GM12878 (cell line): ENCODE data around the gene UBTFL1. TPM values are rescaled to one million over a fixed set of nuclear protein-coding genes. Genes with fewer than 3 reads are reported as not detected.
"Not testable (repeated sequence)": the region's sequence is repeated elsewhere in the genome, so short reads cannot be mapped to it uniquely, and the experiment has no call there.

Experiments
- ATAC-seq: fragments of 200-7000 bp; cut with Tn5 transposase; 3 replicates; pipeline ENCODE4 v1.9.1; 2020; ENCODE audit warnings: mild to moderate bottlenecking, moderate library complexity
- Bru-seq: library from RNA; stranded (reverse); fragments of 400-500 nt; gene quantifications from one replicate; lab custom pipeline; 2021; lab: Mats Ljungman, UMichigan
- BruChase-seq, 2 experiments: library from RNA; stranded (reverse); fragments of 400-500 nt; gene quantifications; one replicate each; lab custom pipeline; 2021; lab: Mats Ljungman, UMichigan
- BruUV-seq: library from RNA; stranded (reverse); fragments of 400-500 nt; replicated peaks from 2 replicates; lab custom pipeline; 2021; lab: Mats Ljungman, UMichigan
- CTCF ChIA-PET: fragments of 300-600 bp; sonication (Branson Sonifier 250); formaldehyde crosslinking; extraction: SDS; loops from one replicate; lab custom pipeline; 2021; ENCODE audit warnings: inconsistent platforms; lab: Yijun Ruan, JAX
- POLR2A ChIA-PET: fragments of 350-600 bp; formaldehyde crosslinking; extraction: SDS; loops from one replicate; lab custom pipeline; 2021; ENCODE audit warnings: inconsistent platforms; lab: Charles Lee
- RAD21 ChIA-PET: fragments of 300-600 bp; sonication (Branson Sonifier 250); formaldehyde crosslinking; loops from one replicate; lab custom pipeline; 2023; ENCODE audit warnings: antibody characterized with exemption; ENCODE audit not compliant: unreplicated experiment; lab: Charles Lee
- SMC1A ChIA-PET: fragments of 300-600 bp; sonication (Branson Sonifier 250); formaldehyde crosslinking; loops from one replicate; lab custom pipeline; 2023; ENCODE audit not compliant: unreplicated experiment, uncharacterized antibody; lab: Charles Lee
- DNase-seq: peaks from one replicate; pipeline ENCODE4 v3.0.0-alpha.2; 2011; ENCODE audit warnings: low read depth, low spot score
- FAIRE-seq: peaks from 3 replicates; lab custom pipeline; 2011; peaks lifted over from hg19 to GRCh38; lab: Jason Lieb, UNC
- H2AFZ ChIP-seq: 2 replicates; pipeline ENCODE4 v1.6.0; 2011; ENCODE audit warnings: low read depth, low read length, control low read depth; ENCODE audit not compliant: control insufficient read depth
- H3K27ac ChIP-seq: 2 replicates; pipeline ENCODE4 v1.5.1; 2011; ENCODE audit warnings: control low read depth; ENCODE audit not compliant: control insufficient read depth, insufficient read depth
- H3K27me3 ChIP-seq, 2 experiments: replicated peaks in 1 of 2; 2 replicates each; pipeline versions ENCODE4 v1.6.0 to v1.6.1; 2011; ENCODE audit warnings: low read length in 1 of 2; ENCODE audit not compliant: control insufficient read depth in 2 of 2, insufficient read depth in 2 of 2
- H3K36me3 ChIP-seq, 2 experiments: 2 replicates each; pipeline ENCODE4 v1.5.1; 2011; ENCODE audit warnings: low read length in 1 of 2; ENCODE audit not compliant: control insufficient read depth in 2 of 2, insufficient read depth in 2 of 2
- H3K4me1 ChIP-seq: 2 replicates; pipeline ENCODE4 v1.6.1; 2011; ENCODE audit warnings: mild to moderate bottlenecking, low read length, moderate library complexity, mixed read lengths; ENCODE audit not compliant: control insufficient read depth, insufficient read depth
- H3K4me2 ChIP-seq: 2 replicates; pipeline ENCODE4 v1.6.0; 2011; ENCODE audit warnings: control low read depth; ENCODE audit not compliant: control insufficient read depth, insufficient read depth
- H3K4me3 ChIP-seq: fragments of 200-600 bp; sonication (generic); 2 replicates; pipeline ENCODE4 v1.5.1; 2016
- H3K79me2 ChIP-seq: 2 replicates; pipeline ENCODE4 v1.6.0; 2011; ENCODE audit warnings: low read length; ENCODE audit not compliant: control insufficient read depth, insufficient read depth
- H3K9ac ChIP-seq: 2 replicates; pipeline ENCODE4 v1.8.0; 2011; ENCODE audit warnings: low read length, control low read depth, mixed read lengths; ENCODE audit not compliant: control insufficient read depth, insufficient read depth
- H3K9me3 ChIP-seq: replicated peaks from 3 replicates; pipeline ENCODE4 v1.5.1; 2011; ENCODE audit warnings: mild to moderate bottlenecking, low read length; ENCODE audit not compliant: control insufficient read depth, insufficient read depth
- H4K20me1 ChIP-seq: 2 replicates; pipeline ENCODE4 v1.6.0; 2011; ENCODE audit not compliant: control insufficient read depth, insufficient read depth
- WGBS: methylation state at CpG from one replicate; pipeline ENCODE4 v1.1.6; 2016; ENCODE audit warnings: low lambda C conversion rate; ENCODE audit not compliant: insufficient replicate concordance, insufficient coverage; ENCODE audit errors: missing lambda C conversion rate; 5-methylcytosine and 5-hydroxymethylcytosine counted together
- in situ Hi-C: fragments of 300-500 bp; cut with MboI; formaldehyde crosslinking; loops from 9 replicates; pipeline ENCODE4 v1.14.3; 2018; ENCODE audit warnings: mixed read lengths
- intact Hi-C: fragments of 100-400 bp; cut with micrococcal nuclease; formaldehyde crosslinking; loops from one replicate; pipeline ENCODE4 v1.14.2; 2022; ENCODE audit not compliant: unreplicated experiment
- long read RNA-seq, 2 experiments: library from polyadenylated mRNA; unstranded; transcript quantifications; one replicate each; pipeline ENCODE4 v2.0.0, GENCODE V29; 2019 to 2020
- polyA minus RNA-seq, 3 experiments: library from RNA; depleted of rRNA, polyadenylated mRNA; stranded (reverse); fragments of >200 nt; gene quantifications; 2 replicates each; pipeline ENCODE4 v1.2.3, GENCODE V29; 2011
- polyA plus RNA-seq, 11 experiments: library from polyadenylated mRNA; depleted of rRNA in 4 of 11; unstranded in 6 of 11; stranded (reverse) in 5 of 11; fragments of >200 nt; fragmentation: Nextera tagmentation in 4 of 11; fragmentation: Illumina TruSeq in 1 of 11; extraction: Ambion mirVana in 4 of 11; extraction: Trizol in 1 of 11; gene quantifications; 1 replicate in 1 of 11; 2 replicates in 10 of 11; pipeline versions ENCODE4 v1.2.1 to v1.2.3, GENCODE V29; 2011 to 2016; ENCODE audit warnings: inconsistent platforms in 2 of 11, missing spikeins in 2 of 11, low read depth in 1 of 11
- total RNA-seq, 4 experiments: library from RNA; depleted of rRNA in 3 of 4; stranded (reverse); fragments of >200 nt in 3 of 4; fragmentation: Illumina TruSeq in 1 of 4; extraction: Trizol in 1 of 4; gene quantifications; 2 replicates each; pipeline versions ENCODE4 v1.2.1 to v1.2.3, GENCODE V29; 2013 to 2021

Gene UBTFL1
- total RNA-seq (2013; cell fraction: nucleolus; rRNA removed) = not detected in 2 replicates
- total RNA-seq (2014; rRNA removed) (not detected in 2 replicates), total RNA-seq (2014; rRNA removed; fragmentation: Illumina TruSeq; extraction: Trizol) (not detected in 2 replicates), total RNA-seq (2021) (not detected in 2 replicates), polyA plus RNA-seq (2011; rRNA removed) (not detected in 2 replicates), polyA plus RNA-seq (2014; fragmentation: Illumina TruSeq; extraction: Trizol) (not detected in 2 replicates), polyA plus RNA-seq (2014; fragmentation: Nextera tagmentation; extraction: Ambion mirVana) (not detected), polyA plus RNA-seq (2014; rRNA removed) (not detected in 2 replicates), polyA plus RNA-seq (2016; fragmentation: Nextera tagmentation; extraction: Ambion mirVana) (not detected), polyA minus RNA-seq (2011; rRNA and poly(A)+ RNA removed) (not detected in 2 replicates), Bru-seq, nascent RNA (not detected), BruChase-seq, experiment 1, labeled RNA remaining after a 6-hour chase (not detected), BruChase-seq, experiment 2, labeled RNA remaining after a 2-hour chase (not detected)
- polyA plus RNA-seq (2011; ENCODE audit: low read depth) = not detected
- not detected in 2 replicates for polyA plus RNA-seq (2011; cell fraction: cytosol; rRNA removed)
- polyA plus RNA-seq (2011; cell fraction: nucleus; rRNA removed) = not detected in 2 replicates
- polyA plus RNA-seq (2012) = not detected in 2 replicates
- polyA minus RNA-seq (2011; cell fraction: cytosol; rRNA and poly(A)+ RNA removed) = not detected in 2 replicates
- not detected in 2 replicates for polyA minus RNA-seq (2011; cell fraction: nucleus; rRNA and poly(A)+ RNA removed)
- long read RNA-seq, experiment 1 = 0 reads
- long read RNA-seq, experiment 2 = 0 reads

DNA sequence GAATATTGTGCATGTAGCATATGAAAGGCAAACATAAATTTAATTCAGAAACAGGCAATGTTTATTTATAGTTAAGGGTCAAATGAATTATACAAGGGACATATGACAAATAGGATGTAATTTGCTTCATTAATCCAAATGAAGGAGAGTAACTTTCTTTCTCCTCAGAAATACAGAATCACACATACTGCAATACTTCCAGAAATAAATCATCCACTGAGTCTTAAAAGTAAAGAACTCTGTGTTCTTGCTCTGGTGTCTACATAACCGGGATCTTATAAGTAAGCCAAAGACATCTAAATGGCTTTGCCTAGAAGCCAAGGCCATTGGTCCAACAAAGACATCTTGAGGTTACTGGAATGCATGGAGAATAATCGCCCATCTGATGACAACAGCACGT is at the start of gene UBTFL1:
UBTFL1 (plus strand) TSS at position 301 of the 400 bp plus-strand sequence; CDS start at position 301, 0 bp downstream.
- WGBS = 10% methylated on average over 2 of the region's 3 CpGs
- not testable (repeated sequence) for FAIRE-seq

GRCh38 chr11:90051591-90052209 is 34.0 kb upstream of the UBTFL1 start:
- H2AFZ ChIP-seq, H3K36me3 ChIP-seq, SMC1A ChIA-PET, ATAC-seq, intact Hi-C loops, H3K79me2 ChIP-seq, FAIRE-seq, H3K27ac ChIP-seq, H3K4me3 ChIP-seq, H3K27me3 ChIP-seq, BruUV-seq, DNase-seq, H3K4me2 ChIP-seq, RAD21 ChIA-PET, CTCF ChIA-PET, H3K4me1 ChIP-seq, H3K9ac ChIP-seq, H4K20me1 ChIP-seq, POLR2A ChIA-PET, in situ Hi-C loops, H3K9me3 ChIP-seq: not testable (repeated sequence)
- no CpG with 5 or more reads among the region's 41 CpGs for WGBS

More for the DNA sequence above, at the start of gene UBTFL1:
- H3K4me1 ChIP-seq, DNase-seq, H3K27me3 ChIP-seq, ATAC-seq, H3K4me3 ChIP-seq, POLR2A ChIA-PET, BruUV-seq, H3K36me3 ChIP-seq, H3K9ac ChIP-seq, RAD21 ChIA-PET, H3K79me2 ChIP-seq, H3K27ac ChIP-seq, H4K20me1 ChIP-seq, intact Hi-C loops, CTCF ChIA-PET, H3K4me2 ChIP-seq, H3K9me3 ChIP-seq, SMC1A ChIA-PET, in situ Hi-C loops, H2AFZ ChIP-seq: not testable (repeated sequence)

- DNase-seq, H3K79me2 ChIP-seq, H3K9me3 ChIP-seq, POLR2A ChIA-PET, H3K4me2 ChIP-seq, CTCF ChIA-PET, BruUV-seq, RAD21 ChIA-PET, H4K20me1 ChIP-seq, H3K27me3 ChIP-seq, H3K9ac ChIP-seq, H3K27ac ChIP-seq, ATAC-seq, H3K4me3 ChIP-seq, H3K4me1 ChIP-seq, FAIRE-seq, H2AFZ ChIP-seq, intact Hi-C loops, in situ Hi-C loops, SMC1A ChIA-PET, H3K36me3 ChIP-seq: not testable (repeated sequence)
- WGBS = 0% methylated on average over 2 of the region's 33 CpGs
Observed at GRCh38 chr11:90052311-90052710, 33.4 kb upstream of the UBTFL1 start.
